Measurements from ENCODE around the gene FPR2. TPM values are rescaled to one million over a fixed set of nuclear protein-coding genes. Genes with fewer than 3 reads are reported as not detected.

The FPR2 gene
- total RNA-seq (1 to 10 TPM; 2.7 to 3.9 TPM), polyA plus RNA-seq (1 to 10 TPM in 1 of 2 donors, under 1 TPM in 1; 0.18 to 2.6 TPM)
- long read RNA-seq, donor 1, transcript FPR2-201 (2 exons, 2,262 nt): major isoform, 6 of 10 reads
- long read RNA-seq, donor 1, partial matches to known transcripts: 0 of 10 reads
- long read RNA-seq, donor 1, other reads (novel, unspliced or antisense): 3 of 10 reads
- long read RNA-seq, donor 2, partial matches to known transcripts: 0 of 1 reads
- long read RNA-seq, donor 2, other reads (novel, unspliced or antisense): 0 of 1 reads

GRCh38 chr19:51760697-51761356 is at the start of gene FPR2:
TSS of gene FPR2 (plus strand) at chr19:51761180. CDS start at chr19:51768659, 7,479 bp downstream.
- Histone ChIP-seq H3K4me3 (ENCODE audit: low read length in 2 of 2) (no peak within 1 kb of the TSS), H3K9me3 (ENCODE audit: control insufficient read depth, low read length) (peaks cover 2% of the 10 kb centered on the region)

GRCh38 chr19:51711702-51712101 is 49.3 kb upstream of the FPR2 start:
- 84 to 85% methylated on average over 1 of the region's 1 CpG for WGBS, 2 donors
- Histone ChIP-seq H3K4me1 (ENCODE audit: control insufficient read depth in 1 of 2, insufficient read depth in 2 of 2, low read length in 2 of 2) (no peaks in the 10 kb centered on the region), H3K9me3 (ENCODE audit: control insufficient read depth, low read length) (no peaks in the 10 kb centered on the region), H3K36me3 (ENCODE audit: control insufficient read depth in 1 of 2, insufficient read depth in 2 of 2, low read length in 1 of 2) (no peaks in the 10 kb centered on the region), H3K4me3 (ENCODE audit: low read length in 2 of 2) (no peak overlapping the region), H3K27me3 (ENCODE audit: control insufficient read depth in 1 of 2, insufficient read depth in 2 of 2, low read length in 1 of 2) (no peaks in the 10 kb centered on the region), H3K27ac (ENCODE audit: low read depth in 1 of 2, low read length in 2 of 2) (no peak overlapping the region)
- no peak for ATAC-seq (ENCODE audit: low FRiP score)
- intact Hi-C loops (cut with DNase I): no loop called here
- no peak for DNase-seq

More at GRCh38 chr19:51760697-51761356, at the start of gene FPR2:
- no peaks in the 10 kb centered on the region for H3K27me3 ChIP-seq (ENCODE audit: control insufficient read depth in 1 of 2, insufficient read depth in 2 of 2, low read length in 1 of 2)
- WGBS, 2 donors: 48 to 55% methylated on average over 8 of the region's 8 CpGs
- no peaks in the 10 kb centered on the region for H3K4me1 ChIP-seq (ENCODE audit: control insufficient read depth in 1 of 2, insufficient read depth in 2 of 2, low read length in 2 of 2)
- DNase-seq (no peak), ATAC-seq (ENCODE audit: low FRiP score) (no peak)
- no peaks in the 10 kb centered on the region for H3K36me3 ChIP-seq (ENCODE audit: control insufficient read depth in 1 of 2, insufficient read depth in 2 of 2, low read length in 1 of 2)
- intact Hi-C loops (cut with DNase I): no loop called here
- no peak within 1 kb of the TSS for H3K27ac ChIP-seq (ENCODE audit: low read depth in 1 of 2, low read length in 2 of 2)

GRCh38 chr19:51712461-51713081 is 48.4 kb upstream of the FPR2 start:
- no peak for ATAC-seq (ENCODE audit: low FRiP score)
- intact Hi-C loops (cut with DNase I): no loop called here
- DNase-seq: no peak
- Histone ChIP-seq H3K4me1 (ENCODE audit: control insufficient read depth in 1 of 2, insufficient read depth in 2 of 2, low read length in 2 of 2) (no peaks in the 10 kb centered on the region), H3K4me3 (ENCODE audit: low read length in 2 of 2) (no peak overlapping the region), H3K27ac (ENCODE audit: low read depth in 1 of 2, low read length in 2 of 2) (no peak overlapping the region), H3K9me3 (ENCODE audit: control insufficient read depth, low read length) (no peaks in the 10 kb centered on the region), H3K27me3 (ENCODE audit: control insufficient read depth in 1 of 2, insufficient read depth in 2 of 2, low read length in 1 of 2) (no peaks in the 10 kb centered on the region), H3K36me3 (ENCODE audit: control insufficient read depth in 1 of 2, insufficient read depth in 2 of 2, low read length in 1 of 2) (no peaks in the 10 kb centered on the region)
- WGBS, 2 donors: 32 to 38% methylated on average over 9 of the region's 9 CpGs

- Histone ChIP-seq H3K4me1 (ENCODE audit: control insufficient read depth in 1 of 2, insufficient read depth in 2 of 2, low read length in 2 of 2) (no peaks in the 10 kb centered on the region), H3K27me3 (ENCODE audit: control insufficient read depth in 1 of 2, insufficient read depth in 2 of 2, low read length in 1 of 2) (no peaks in the 10 kb centered on the region), H3K9me3 (ENCODE audit: control insufficient read depth, low read length) (no peaks in the 10 kb centered on the region), H3K27ac (ENCODE audit: low read depth in 1 of 2, low read length in 2 of 2) (no peak overlapping the region), H3K36me3 (ENCODE audit: control insufficient read depth in 1 of 2, insufficient read depth in 2 of 2, low read length in 1 of 2) (no peaks in the 10 kb centered on the region), H3K4me3 (ENCODE audit: low read length in 2 of 2) (no peak overlapping the region)
- DNase-seq: no peak
- ATAC-seq (ENCODE audit: low FRiP score): no peak
- intact Hi-C loops (cut with DNase I): no loop called here
- WGBS, 2 donors: 90% methylated on average over 74 of the region's 74 CpGs
Observed at GRCh38 chr19:51713319-51714285, 47.4 kb upstream of the FPR2 start.

GRCh38 chr19:51714848-51715247 is 46.1 kb upstream of the FPR2 start:
- intact Hi-C loops (cut with DNase I): no loop called here
- Histone ChIP-seq H3K4me3 (ENCODE audit: low read length in 2 of 2) (no peak overlapping the region), H3K4me1 (ENCODE audit: control insufficient read depth in 1 of 2, insufficient read depth in 2 of 2, low read length in 2 of 2) (no peaks in the 10 kb centered on the region), H3K36me3 (ENCODE audit: control insufficient read depth in 1 of 2, insufficient read depth in 2 of 2, low read length in 1 of 2) (no peaks in the 10 kb centered on the region), H3K27ac (ENCODE audit: low read depth in 1 of 2, low read length in 2 of 2) (no peak overlapping the region), H3K9me3 (ENCODE audit: control insufficient read depth, low read length) (no peaks in the 10 kb centered on the region), H3K27me3 (ENCODE audit: control insufficient read depth in 1 of 2, insufficient read depth in 2 of 2, low read length in 1 of 2) (no peaks in the 10 kb centered on the region)
- DNase-seq (no peak), ATAC-seq (ENCODE audit: low FRiP score) (no peak)
- WGBS, 2 donors: 19 to 23% methylated on average over 3 of the region's 3 CpGs

- Histone ChIP-seq H3K9me3 (ENCODE audit: control insufficient read depth, low read length) (no peaks in the 10 kb centered on the region), H3K27ac (ENCODE audit: low read depth in 1 of 2, low read length in 2 of 2) (no peak overlapping the region), H3K4me1 (ENCODE audit: control insufficient read depth in 1 of 2, insufficient read depth in 2 of 2, low read length in 2 of 2) (no peaks in the 10 kb centered on the region), H3K36me3 (ENCODE audit: control insufficient read depth in 1 of 2, insufficient read depth in 2 of 2, low read length in 1 of 2) (no peaks in the 10 kb centered on the region), H3K4me3 (ENCODE audit: low read length in 2 of 2) (no peak overlapping the region), H3K27me3 (ENCODE audit: control insufficient read depth in 1 of 2, insufficient read depth in 2 of 2, low read length in 1 of 2) (no peaks in the 10 kb centered on the region)
- 84 to 86% methylated on average over 3 of the region's 3 CpGs for WGBS, 2 donors
- DNase-seq (no peak), ATAC-seq (ENCODE audit: low FRiP score) (no peak)
- intact Hi-C loops (cut with DNase I): no loop called here
Observed at GRCh38 chr19:51715850-51716249, 45.1 kb upstream of the FPR2 start.

- DNase-seq: no peak
- no peak for ATAC-seq (ENCODE audit: low FRiP score)
- H3K27ac ChIP-seq (ENCODE audit: low read depth in 1 of 2, low read length in 2 of 2): no peak overlapping the region
- WGBS, 2 donors: 81 to 82% methylated on average over 11 of the region's 11 CpGs
- H3K4me1 ChIP-seq (ENCODE audit: control insufficient read depth in 1 of 2, insufficient read depth in 2 of 2, low read length in 2 of 2): no peaks in the 10 kb centered on the region
- no peaks in the 10 kb centered on the region for H3K9me3 ChIP-seq (ENCODE audit: control insufficient read depth, low read length)
- no peak overlapping the region for H3K4me3 ChIP-seq (ENCODE audit: low read length in 2 of 2)
- H3K27me3 ChIP-seq (ENCODE audit: control insufficient read depth in 1 of 2, insufficient read depth in 2 of 2, low read length in 1 of 2): no peaks in the 10 kb centered on the region
- intact Hi-C loops (cut with DNase I): no loop called here
- H3K36me3 ChIP-seq (ENCODE audit: control insufficient read depth in 1 of 2, insufficient read depth in 2 of 2, low read length in 1 of 2): no peaks in the 10 kb centered on the region
Observed at GRCh38 chr19:51716925-51717324, 44.1 kb upstream of the FPR2 start.

GRCh38 chr19:51719251-51719988 is 41.6 kb upstream of the FPR2 start:
- H3K36me3 ChIP-seq (ENCODE audit: control insufficient read depth in 1 of 2, insufficient read depth in 2 of 2, low read length in 1 of 2): no peaks in the 10 kb centered on the region
- 2 to 3% methylated on average over 56 to 83 of the region's 83 CpGs for WGBS, 2 donors
- intact Hi-C loops (cut with DNase I): no loop called here
- ATAC-seq (ENCODE audit: low FRiP score) (no peak), DNase-seq (no peak)
- no peaks in the 10 kb centered on the region for H3K9me3 ChIP-seq (ENCODE audit: control insufficient read depth, low read length)
- no peak overlapping the region for H3K4me3 ChIP-seq (ENCODE audit: low read length in 2 of 2)
- H3K27me3 ChIP-seq (ENCODE audit: control insufficient read depth in 1 of 2, insufficient read depth in 2 of 2, low read length in 1 of 2): no peaks in the 10 kb centered on the region
- H3K4me1 ChIP-seq (ENCODE audit: control insufficient read depth in 1 of 2, insufficient read depth in 2 of 2, low read length in 2 of 2): no peaks in the 10 kb centered on the region
- no peak overlapping the region for H3K27ac ChIP-seq (ENCODE audit: low read depth in 1 of 2, low read length in 2 of 2)

Data from aorta (tissue), 5 donors.